Vagina (tissue), 2 donors: ENCODE data around the gene LHPP. TPM values are rescaled to one million over a fixed set of nuclear protein-coding genes. Genes with fewer than 3 reads are reported as not detected.
"Not testable (repeated sequence)": the region's sequence is repeated elsewhere in the genome, so short reads cannot be mapped to it uniquely, and the experiment has no call there.

Experiments used
- DNase-seq, 2 donors: peaks; one replicate each; pipeline ENCODE4 v3.0.0-alpha.2; 2017; ENCODE audit errors: extremely low spot score in 2 of 2
- H3K27ac ChIP-seq: fragments of 200-600 bp; sonication (generic); one replicate; pipeline ENCODE4 v1.5.1; 2019
- H3K27me3 ChIP-seq: fragments of 200-600 bp; sonication (generic); one replicate; pipeline ENCODE4 v1.5.1; 2019
- H3K36me3 ChIP-seq, 2 donors: fragments of 200-600 bp; sonication (generic); one replicate each; pipeline ENCODE4 v1.5.1; 2017 to 2019
- H3K4me1 ChIP-seq: fragments of 200-600 bp; sonication (generic); one replicate; pipeline ENCODE4 v1.5.1; 2019
- H3K4me3 ChIP-seq, 2 donors: fragments of 200-600 bp; sonication (generic); 1 replicate in 1 of 2; 2 replicates in 1 of 2; pipeline ENCODE4 v1.5.1; 2016 to 2019
- H3K9me3 ChIP-seq: fragments of 200-600 bp; sonication (generic); one replicate; pipeline ENCODE4 v1.5.1; 2019
- CTCF ChIP-seq, 3 experiments: fragments of 450-650 bp in 2 of 3; fragments of 200-600 bp in 1 of 3; sonication (generic) in 1 of 3; IDR thresholded peaks; one replicate each; pipeline ENCODE4 v1.5.1; 2017 to 2019; ENCODE audit warnings: antibody characterized with exemption in 3 of 3, mild to moderate bottlenecking in 2 of 3, moderate library complexity in 2 of 3
- POLR2A ChIP-seq, 2 donors: fragments of 450-650 bp; IDR thresholded peaks; one replicate each; pipeline ENCODE4 v1.6.1; 2017; ENCODE audit warnings: antibody characterized with exemption in 2 of 2, mild to moderate bottlenecking in 2 of 2, moderate library complexity in 2 of 2
- POLR2AphosphoS5 ChIP-seq, 2 donors: sonication (generic); formaldehyde crosslinking; IDR thresholded peaks; one replicate each; pipeline ENCODE4 v1.9.0; 2017; ENCODE audit warnings: antibody characterized with exemption in 2 of 2, mild to moderate bottlenecking in 2 of 2, low read depth in 1 of 2; ENCODE audit not compliant: insufficient read depth in 1 of 2
- intact Hi-C: fragments of 100-400 bp; cut with DNase I; formaldehyde crosslinking; loops from one replicate; pipeline ENCODE4 v1.15.1; 2023
- total RNA-seq: library from RNA; depleted of rRNA; stranded (reverse); fragments of >200 nt; gene quantifications from one replicate; pipeline ENCODE4 v1.2.3, GENCODE V29; 2016

LHPP gene
- total RNA-seq, 1 donor from 2014 or later, result 20.1 TPM

DNA sequence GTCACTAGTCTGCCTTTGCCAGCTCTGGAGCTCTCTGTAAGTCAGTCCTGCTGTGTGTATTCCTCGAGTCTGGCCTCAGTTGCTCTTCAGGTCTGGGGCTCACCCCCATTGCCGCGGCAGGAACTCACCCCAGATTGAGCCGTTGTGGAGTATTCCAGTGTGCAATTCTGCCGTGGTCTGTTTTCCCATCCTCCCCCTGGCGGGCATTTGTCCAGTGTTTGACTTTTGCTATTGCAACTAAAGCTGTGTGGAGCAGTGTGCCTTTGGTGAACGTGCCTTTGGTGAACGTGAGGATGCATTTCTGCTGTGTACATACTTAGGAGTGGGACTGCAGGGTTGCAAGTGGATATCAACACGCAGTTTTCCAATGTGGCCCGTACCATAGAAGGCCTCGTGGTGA lies 148.1 kb downstream of the LHPP start:
- TF ChIP-seq CTCF (IDR thresholded peaks at IDR 0.05) (no peak), POLR2AphosphoS5 (IDR thresholded peaks at IDR 0.05; ENCODE audit: insufficient read depth in 1 of 2, low read depth in 1 of 2) (no peak), POLR2A (IDR thresholded peaks at IDR 0.05) (no peak)
- intact Hi-C loops, result no loop called here
- Histone ChIP-seq H3K4me3 (no peak overlapping the region), H3K36me3 (no peaks in the 10 kb centered on the region), H3K9me3 (no peaks in the 10 kb centered on the region), H3K27ac (no peak overlapping the region), H3K27me3 (no peaks in the 10 kb centered on the region), H3K4me1 (peaks cover 21% of the 10 kb centered on the region)
- no peak for DNase-seq

- DNase-seq, H3K27ac ChIP-seq, H3K36me3 ChIP-seq, intact Hi-C loops, H3K4me3 ChIP-seq, H3K9me3 ChIP-seq, H3K27me3 ChIP-seq: not testable (repeated sequence)
- H3K4me1 ChIP-seq, result peaks cover 21% of the 10 kb centered on the region
Measured at GRCh38 chr10:124610186-124610585, 148.6 kb downstream of the LHPP start.

DNA sequence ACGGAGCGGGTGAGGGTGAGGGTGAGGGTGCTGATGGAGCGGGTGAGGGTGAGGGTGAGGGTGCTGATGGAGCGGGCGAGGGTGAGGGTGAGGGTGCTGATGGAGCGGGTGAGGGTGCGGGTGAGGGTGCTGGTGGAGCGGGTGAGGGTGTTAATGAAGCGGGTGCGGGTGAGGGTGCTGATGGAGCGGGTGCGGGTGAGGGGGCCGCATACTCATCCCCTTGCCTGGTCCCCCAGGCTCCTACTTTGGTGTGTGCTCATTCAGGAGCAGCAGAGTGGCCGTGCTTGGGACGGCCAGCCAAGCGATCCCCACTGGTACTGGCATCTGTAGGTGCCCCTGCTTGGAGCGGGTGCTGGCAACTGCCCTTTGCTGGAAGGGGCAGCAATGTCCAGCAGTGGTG lies 149.2 kb downstream of the LHPP start:
- H3K4me1 ChIP-seq, result peaks cover 21% of the 10 kb centered on the region
- DNase-seq, H3K9me3 ChIP-seq, H3K36me3 ChIP-seq, H3K27ac ChIP-seq, H3K4me3 ChIP-seq, intact Hi-C loops, H3K27me3 ChIP-seq: not testable (repeated sequence)

DNA sequence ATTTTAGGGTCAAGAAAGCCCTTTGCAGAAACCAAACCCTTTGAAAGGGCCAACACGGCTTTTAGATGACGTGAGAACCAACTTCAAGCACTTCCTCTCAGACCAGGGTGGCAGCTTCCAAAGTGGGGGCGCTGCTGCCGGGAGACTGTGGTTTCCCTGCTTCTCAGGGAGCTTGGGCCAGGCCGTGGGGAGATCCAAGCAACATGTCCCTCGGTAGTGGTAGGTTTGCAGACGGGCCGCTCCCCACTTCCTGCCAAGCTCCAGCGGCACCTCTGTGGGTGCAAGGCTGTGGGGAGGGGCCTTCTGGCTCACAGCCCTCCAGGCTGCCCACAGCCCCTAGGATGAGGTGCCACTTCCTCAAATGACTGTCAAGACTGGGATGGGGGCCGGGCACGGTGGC lies 150.1 kb downstream of the LHPP start:
- no peaks in the 10 kb centered on the region for H3K27me3 ChIP-seq
- intact Hi-C loops, result no loop called here
- H3K36me3 ChIP-seq, result no peaks in the 10 kb centered on the region
- H3K27ac ChIP-seq, result no peak overlapping the region
- H3K9me3 ChIP-seq, result no peaks in the 10 kb centered on the region
- H3K4me1 ChIP-seq, result peaks cover 21% of the 10 kb centered on the region
- TF ChIP-seq POLR2AphosphoS5 (IDR thresholded peaks at IDR 0.05; ENCODE audit: insufficient read depth in 1 of 2, low read depth in 1 of 2) (peak in 1 of 2 donors; percentile 19), POLR2A (IDR thresholded peaks at IDR 0.05) (no peak)
- H3K4me3 ChIP-seq, result no peak overlapping the region
- no peak for DNase-seq

DNA sequence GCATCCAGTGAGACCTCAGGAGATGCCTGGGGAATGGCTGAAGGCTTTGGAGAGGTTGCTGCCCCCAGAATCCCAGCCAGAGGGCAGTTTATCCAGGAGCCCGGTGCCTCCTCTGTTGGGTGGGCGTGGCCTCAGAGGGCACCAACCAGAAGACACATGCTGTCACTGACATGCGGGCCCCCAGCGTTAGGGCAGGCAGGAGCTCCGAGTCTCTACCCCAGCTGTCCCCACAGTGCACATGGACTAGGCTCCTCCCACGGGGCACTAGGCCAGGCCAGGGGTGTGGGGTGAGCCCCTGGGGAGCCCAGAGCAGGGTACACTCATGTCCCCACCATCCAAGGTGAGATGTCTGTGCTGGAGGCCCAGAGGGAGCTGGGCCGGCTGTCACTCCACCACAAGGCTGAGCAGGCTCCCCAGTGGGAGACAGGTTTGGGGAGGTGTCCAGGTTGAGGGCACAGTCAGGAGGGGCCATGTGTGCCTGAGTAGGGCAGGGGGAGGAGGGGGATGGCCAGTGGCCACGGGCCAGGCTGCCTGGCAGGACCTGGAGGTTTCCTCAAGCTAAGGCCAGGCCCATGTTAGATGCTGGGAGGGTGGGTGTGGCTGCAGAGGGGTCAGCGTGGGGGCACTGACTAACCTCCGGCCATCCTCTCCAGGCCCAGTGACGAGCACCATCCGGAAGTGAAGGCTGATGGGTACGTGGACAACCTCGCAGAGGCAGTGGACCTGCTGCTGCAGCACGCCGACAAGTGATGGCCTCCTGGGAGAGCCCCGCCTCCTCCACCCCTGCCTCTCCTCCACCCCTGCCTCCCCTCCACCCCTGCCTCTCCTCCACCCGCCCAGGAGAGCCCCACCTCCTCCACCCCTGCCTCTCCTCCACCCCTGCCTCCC lies 151.2 kb downstream of the LHPP start:
- H3K27ac ChIP-seq, result peak overlapping the region; percentile 44
- DNase-seq, result no peak
- peaks cover 21% of the 10 kb centered on the region for H3K4me1 ChIP-seq
- intact Hi-C loops, result no loop called here
- H3K9me3 ChIP-seq, result no peaks in the 10 kb centered on the region
- peaks cover 0 to 7% of the 10 kb centered on the region in 2 donors for H3K36me3 ChIP-seq
- H3K4me3 ChIP-seq, result no peak overlapping the region
- H3K27me3 ChIP-seq, result no peaks in the 10 kb centered on the region
- TF ChIP-seq POLR2A (IDR thresholded peaks at IDR 0.05) (no peak), POLR2AphosphoS5 (IDR thresholded peaks at IDR 0.05; ENCODE audit: insufficient read depth in 1 of 2, low read depth in 1 of 2) (no peak), CTCF (IDR thresholded peaks at IDR 0.05) (no peak)

DNA sequence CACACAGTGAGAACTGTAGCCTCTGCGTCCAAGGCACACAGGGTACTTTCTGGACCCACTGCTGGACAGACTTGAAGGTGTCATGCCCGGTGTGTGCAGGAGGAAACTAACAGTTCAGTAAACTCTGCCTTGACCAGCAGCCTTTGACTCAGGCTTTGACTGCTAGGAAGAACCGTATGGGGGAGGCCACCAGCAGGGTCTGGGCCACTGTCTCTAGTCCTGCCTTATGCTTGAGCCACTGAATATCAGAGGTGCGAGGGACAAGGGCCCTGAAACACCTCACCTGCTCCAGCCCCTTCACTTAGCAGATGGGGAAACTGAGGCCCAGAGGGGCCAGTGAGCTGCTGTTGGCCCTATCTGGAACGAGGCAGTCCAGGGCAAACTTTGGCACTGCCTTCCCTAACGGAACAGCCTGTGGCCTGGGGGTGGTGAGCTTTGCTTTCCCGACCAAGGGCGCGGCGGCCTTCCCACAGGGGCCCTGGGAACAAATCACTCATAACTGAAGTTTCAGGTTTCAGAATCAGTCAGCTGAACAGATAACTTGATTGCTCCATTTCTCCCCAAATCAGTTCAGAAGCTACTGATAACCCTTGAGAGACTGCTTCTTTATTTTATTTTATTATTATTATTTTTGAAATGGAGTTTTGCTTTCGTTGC lies 152.5 kb downstream of the LHPP start:
- Histone ChIP-seq H3K27me3 (no peaks in the 10 kb centered on the region), H3K4me1 (peaks cover 27% of the 10 kb centered on the region), H3K27ac (no peak overlapping the region), H3K36me3 (peaks cover 0 to 7% of the 10 kb centered on the region in 2 donors), H3K4me3 (no peak overlapping the region), H3K9me3 (no peaks in the 10 kb centered on the region)
- intact Hi-C loops, result no loop called here
- TF ChIP-seq CTCF (IDR thresholded peaks at IDR 0.05), result no peak
- TF ChIP-seq POLR2AphosphoS5 (IDR thresholded peaks at IDR 0.05; ENCODE audit: insufficient read depth in 1 of 2, low read depth in 1 of 2), result no peak
- no peak for TF ChIP-seq POLR2A (IDR thresholded peaks at IDR 0.05)
- DNase-seq, result no peak
